GM23338 (cell line): Measurements from ENCODE around the gene AGBL5. TPM values are rescaled to one million over a fixed set of nuclear protein-coding genes. Genes with fewer than 3 reads are reported as not detected.

Experiments used
- ATAC-seq: fragments of 200-7000 bp; cut with Tn5 transposase; 3 replicates; pipeline ENCODE4 v1.9.1; 2020
- DNase-seq: peaks from one replicate; pipeline ENCODE4 v3.0.0-alpha.2; 2015; ENCODE audit warnings: low spot score
- H2AFZ ChIP-seq: fragments of 200-600 bp; sonication (generic); 2 replicates; pipeline ENCODE4 v1.8.0; 2016; ENCODE audit warnings: antibody characterized with exemption, mild to moderate bottlenecking, moderate library complexity
- H3F3A ChIP-seq: fragments of 200-600 bp; sonication (generic); replicated peaks from 2 replicates; pipeline ENCODE4 v1.8.0; 2017; ENCODE audit warnings: antibody characterized with exemption, mixed run types, low read depth
- H3K27ac ChIP-seq: fragments of 200-600 bp; sonication (generic); 2 replicates; pipeline ENCODE4 v1.6.1; 2016; ENCODE audit warnings: low read depth
- H3K27me3 ChIP-seq: fragments of 200-600 bp; sonication (generic); 2 replicates; pipeline ENCODE4 v1.8.0; 2016; ENCODE audit warnings: mild to moderate bottlenecking, mixed run types, moderate library complexity; ENCODE audit not compliant: insufficient read depth
- H3K36me3 ChIP-seq: fragments of 200-600 bp; sonication (generic); 2 replicates; pipeline ENCODE4 v1.8.0; 2016; ENCODE audit warnings: mild to moderate bottlenecking; ENCODE audit not compliant: insufficient read depth
- H3K4me1 ChIP-seq: fragments of 200-600 bp; sonication (generic); 2 replicates; pipeline ENCODE4 v1.8.0; 2016; ENCODE audit warnings: mild to moderate bottlenecking, moderate library complexity; ENCODE audit not compliant: insufficient read depth
- H3K4me2 ChIP-seq: fragments of 200-600 bp; sonication (generic); 2 replicates; pipeline ENCODE4 v1.7.1; 2017; ENCODE audit warnings: mixed run types
- H3K4me3 ChIP-seq: fragments of 200-600 bp; sonication (generic); 2 replicates; pipeline ENCODE4 v1.6.1; 2016; ENCODE audit warnings: mixed run types
- H3K79me2 ChIP-seq: fragments of 200-600 bp; sonication (generic); replicated peaks from 2 replicates; pipeline ENCODE4 v1.8.0; 2017; ENCODE audit warnings: mild to moderate bottlenecking; ENCODE audit not compliant: insufficient read depth
- H3K9me2 ChIP-seq: fragments of 200-600 bp; sonication (generic); 2 replicates; pipeline ENCODE4 v1.8.0; 2017; ENCODE audit not compliant: insufficient read depth
- H4K20me1 ChIP-seq: fragments of 200-600 bp; sonication (generic); replicated peaks from 2 replicates; pipeline ENCODE4 v1.8.0; 2017; ENCODE audit warnings: mild to moderate bottlenecking; ENCODE audit not compliant: insufficient read depth
- H3K27ac Mint-ChIP-seq: 2 replicates; pipeline ENCODE4 v1.8.0; 2020; ENCODE audit warnings: inconsistent platforms, mild to moderate bottlenecking, moderate library complexity, mixed read lengths
- H3K27me3 Mint-ChIP-seq: 3 replicates; pipeline ENCODE4 v1.8.0; 2022; ENCODE audit warnings: low read depth, mild to moderate bottlenecking, moderate library complexity, mixed read lengths, inconsistent platforms; ENCODE audit not compliant: insufficient read depth, poor library complexity
- H3K36me3 Mint-ChIP-seq: 3 replicates; pipeline ENCODE4 v1.8.0; 2021; ENCODE audit warnings: low read depth, mild to moderate bottlenecking, inconsistent platforms, moderate library complexity, mixed read lengths
- H3K4me1 Mint-ChIP-seq: 3 replicates; pipeline ENCODE4 v1.8.0; 2020; ENCODE audit warnings: mild to moderate bottlenecking, inconsistent platforms, mixed read lengths
- H3K4me3 Mint-ChIP-seq: 3 replicates; pipeline ENCODE4 v1.8.0; 2021; ENCODE audit warnings: moderate library complexity, mild to moderate bottlenecking, inconsistent platforms, mixed read lengths
- H3K9me3 Mint-ChIP-seq: 3 replicates; pipeline ENCODE4 v1.8.0; 2020; ENCODE audit warnings: moderate library complexity, mild to moderate bottlenecking, inconsistent platforms, mixed read lengths
- CREB1 ChIP-seq: fragments of 250-450 bp; sonication (Bioruptor Pico); IDR thresholded peaks from 2 replicates; pipeline ENCODE4 v1.5.0; 2020; ENCODE audit warnings: low read depth, mild to moderate bottlenecking, moderate library complexity
- EZH2 ChIP-seq: fragments of 200-600 bp; sonication (generic); IDR thresholded peaks from one replicate; pipeline ENCODE4 v1.8.0; 2017; ENCODE audit warnings: antibody characterized with exemption, mild to moderate bottlenecking, low read depth; ENCODE audit not compliant: unreplicated experiment
- EZH2phosphoT487 ChIP-seq: fragments of 200-600 bp; sonication (generic); IDR thresholded peaks from one replicate; pipeline ENCODE4 v1.8.1; 2018; ENCODE audit warnings: antibody characterized with exemption; ENCODE audit not compliant: unreplicated experiment
- JUNB ChIP-seq: IDR thresholded peaks from one replicate; pipeline ENCODE4 v1.6.1; 2016; ENCODE audit warnings: antibody characterized with exemption; ENCODE audit not compliant: unreplicated experiment
- NANOG ChIP-seq: IDR thresholded peaks from 2 replicates; pipeline ENCODE4 v1.6.1; 2016; ENCODE audit warnings: antibody characterized with exemption, borderline replicate concordance
- POLR2AphosphoS5 ChIP-seq: IDR thresholded peaks from 2 replicates; pipeline ENCODE4 v1.6.1; 2016; ENCODE audit warnings: antibody characterized with exemption, low read depth
- STAT1 ChIP-seq: IDR thresholded peaks from one replicate; pipeline ENCODE4 v1.6.1; 2016; ENCODE audit warnings: antibody characterized with exemption; ENCODE audit not compliant: unreplicated experiment
- ZNF114 ChIP-seq: fragments of 250-450 bp; sonication (Bioruptor Pico); IDR thresholded peaks from 2 replicates; pipeline ENCODE4 v1.5.0; 2020; ENCODE audit warnings: mild to moderate bottlenecking, moderate library complexity
- ZNF331 ChIP-seq: fragments of 250-450 bp; sonication (Bioruptor Pico); IDR thresholded peaks from 2 replicates; pipeline ENCODE4 v1.5.0; 2020; ENCODE audit warnings: low read depth, mild to moderate bottlenecking, moderate library complexity
- polyA plus RNA-seq: library from polyadenylated mRNA; unstranded; fragments of >200 nt; fragmentation: Nextera tagmentation; extraction: Ambion mirVana; gene quantifications from 2 replicates; pipeline ENCODE4 v1.2.1, GENCODE V29; 2016
- total RNA-seq: library from RNA; depleted of rRNA; stranded (reverse); fragments of >200 nt; shearing (Covaris generic); gene quantifications from 2 replicates; pipeline ENCODE4 v1.2.3, GENCODE V29; 2014
- TF ChIP-seq, protein P1 (sequence below): IDR thresholded peaks from 2 replicates; pipeline ENCODE4 v1.6.1; 2016; ENCODE audit warnings: antibody characterized with exemption
- TF ChIP-seq, protein P2 (sequence below): fragments of 250-450 bp; sonication (Bioruptor Pico); IDR thresholded peaks from 2 replicates; pipeline ENCODE4 v1.5.0; 2020; ENCODE audit warnings: mild to moderate bottlenecking, moderate library complexity
- TF ChIP-seq, protein P3 (sequence below): IDR thresholded peaks from one replicate; pipeline ENCODE4 v1.6.1; 2018; ENCODE audit warnings: antibody characterized with exemption; ENCODE audit not compliant: unreplicated experiment
- TF ChIP-seq, protein P4 (sequence below), 2 experiments: fragments of 200-600 bp in 1 of 2; sonication (generic) in 1 of 2; conservative IDR thresholded peaks; 2 replicates each; pipeline versions ENCODE4 v1.5.1 to v1.6.1; 2016 to 2017; ENCODE audit warnings: antibody characterized with exemption in 2 of 2, low read depth in 2 of 2, mild to moderate bottlenecking in 2 of 2, moderate library complexity in 1 of 2

AGBL5 gene
- total and polyA plus RNA-seq, 2 experiments from 2014 or later, result 17.9 to 31.3 TPM

DNA sequence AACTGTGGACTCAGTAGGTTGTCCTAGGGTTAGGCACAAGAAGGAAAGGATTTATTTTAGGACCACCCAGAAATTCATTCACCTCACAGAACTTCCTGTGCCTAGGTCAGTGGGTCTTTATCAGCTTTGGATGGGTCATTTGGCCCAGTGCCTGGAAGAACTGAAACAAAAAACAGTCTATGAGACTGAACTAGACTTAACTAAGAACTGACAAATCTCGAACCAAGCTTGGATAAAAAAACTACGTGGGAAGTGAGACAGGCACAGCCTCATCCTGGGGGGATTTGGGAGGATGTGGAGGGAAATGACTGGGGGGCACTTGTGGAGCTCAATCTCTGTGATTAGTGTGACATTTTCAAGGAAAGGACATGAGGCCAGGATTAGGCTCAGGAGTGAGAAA lies 22.3 kb downstream of the AGBL5 start:
- Histone ChIP-seq H2AFZ (no peak overlapping the region; the same call in 1 of the 2 replicates), H3K4me2 (no peak overlapping the region), H3K27me3 (no peaks in the 10 kb centered on the region), H3K36me3 (no peaks in the 10 kb centered on the region; the same call in 1 of the 2 replicates), H3K79me2 (peaks cover 19% of the 10 kb centered on the region), H3F3A (peaks cover 7% of the 10 kb centered on the region; the same call in 1 of the 2 replicates), H3K27ac (no peak overlapping the region), H4K20me1 (peaks cover 7% of the 10 kb centered on the region), H3K9me2 (no peaks in the 10 kb centered on the region), H3K4me3 (no peak overlapping the region), H3K4me1 (peaks cover 19% of the 10 kb centered on the region)
- Mint-ChIP-seq H3K27me3 (peaks cover 21% of the 10 kb centered on the region), H3K4me3 (no peak overlapping the region; the same call in 2 of the 3 replicates), H3K27ac (no peak overlapping the region), H3K4me1 (peaks cover 23% of the 10 kb centered on the region), H3K9me3 (no peaks in the 10 kb centered on the region; the same call in 2 of the 3 replicates), H3K36me3 (peaks cover 19% of the 10 kb centered on the region)
- no peak for TF ChIP-seq STAT1
- TF ChIP-seq EZH2, result no peak
- no peak for TF ChIP-seq EZH2phosphoT487
- TF ChIP-seq ZNF114 (CRISPR knock-in tag), result no peak
- TF ChIP-seq ZNF331, result no peak
- TF ChIP-seq, protein P1, sequence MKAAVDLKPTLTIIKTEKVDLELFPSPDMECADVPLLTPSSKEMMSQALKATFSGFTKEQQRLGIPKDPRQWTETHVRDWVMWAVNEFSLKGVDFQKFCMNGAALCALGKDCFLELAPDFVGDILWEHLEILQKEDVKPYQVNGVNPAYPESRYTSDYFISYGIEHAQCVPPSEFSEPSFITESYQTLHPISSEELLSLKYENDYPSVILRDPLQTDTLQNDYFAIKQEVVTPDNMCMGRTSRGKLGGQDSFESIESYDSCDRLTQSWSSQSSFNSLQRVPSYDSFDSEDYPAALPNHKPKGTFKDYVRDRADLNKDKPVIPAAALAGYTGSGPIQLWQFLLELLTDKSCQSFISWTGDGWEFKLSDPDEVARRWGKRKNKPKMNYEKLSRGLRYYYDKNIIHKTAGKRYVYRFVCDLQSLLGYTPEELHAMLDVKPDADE, result no peak
- TF ChIP-seq, protein P2, sequence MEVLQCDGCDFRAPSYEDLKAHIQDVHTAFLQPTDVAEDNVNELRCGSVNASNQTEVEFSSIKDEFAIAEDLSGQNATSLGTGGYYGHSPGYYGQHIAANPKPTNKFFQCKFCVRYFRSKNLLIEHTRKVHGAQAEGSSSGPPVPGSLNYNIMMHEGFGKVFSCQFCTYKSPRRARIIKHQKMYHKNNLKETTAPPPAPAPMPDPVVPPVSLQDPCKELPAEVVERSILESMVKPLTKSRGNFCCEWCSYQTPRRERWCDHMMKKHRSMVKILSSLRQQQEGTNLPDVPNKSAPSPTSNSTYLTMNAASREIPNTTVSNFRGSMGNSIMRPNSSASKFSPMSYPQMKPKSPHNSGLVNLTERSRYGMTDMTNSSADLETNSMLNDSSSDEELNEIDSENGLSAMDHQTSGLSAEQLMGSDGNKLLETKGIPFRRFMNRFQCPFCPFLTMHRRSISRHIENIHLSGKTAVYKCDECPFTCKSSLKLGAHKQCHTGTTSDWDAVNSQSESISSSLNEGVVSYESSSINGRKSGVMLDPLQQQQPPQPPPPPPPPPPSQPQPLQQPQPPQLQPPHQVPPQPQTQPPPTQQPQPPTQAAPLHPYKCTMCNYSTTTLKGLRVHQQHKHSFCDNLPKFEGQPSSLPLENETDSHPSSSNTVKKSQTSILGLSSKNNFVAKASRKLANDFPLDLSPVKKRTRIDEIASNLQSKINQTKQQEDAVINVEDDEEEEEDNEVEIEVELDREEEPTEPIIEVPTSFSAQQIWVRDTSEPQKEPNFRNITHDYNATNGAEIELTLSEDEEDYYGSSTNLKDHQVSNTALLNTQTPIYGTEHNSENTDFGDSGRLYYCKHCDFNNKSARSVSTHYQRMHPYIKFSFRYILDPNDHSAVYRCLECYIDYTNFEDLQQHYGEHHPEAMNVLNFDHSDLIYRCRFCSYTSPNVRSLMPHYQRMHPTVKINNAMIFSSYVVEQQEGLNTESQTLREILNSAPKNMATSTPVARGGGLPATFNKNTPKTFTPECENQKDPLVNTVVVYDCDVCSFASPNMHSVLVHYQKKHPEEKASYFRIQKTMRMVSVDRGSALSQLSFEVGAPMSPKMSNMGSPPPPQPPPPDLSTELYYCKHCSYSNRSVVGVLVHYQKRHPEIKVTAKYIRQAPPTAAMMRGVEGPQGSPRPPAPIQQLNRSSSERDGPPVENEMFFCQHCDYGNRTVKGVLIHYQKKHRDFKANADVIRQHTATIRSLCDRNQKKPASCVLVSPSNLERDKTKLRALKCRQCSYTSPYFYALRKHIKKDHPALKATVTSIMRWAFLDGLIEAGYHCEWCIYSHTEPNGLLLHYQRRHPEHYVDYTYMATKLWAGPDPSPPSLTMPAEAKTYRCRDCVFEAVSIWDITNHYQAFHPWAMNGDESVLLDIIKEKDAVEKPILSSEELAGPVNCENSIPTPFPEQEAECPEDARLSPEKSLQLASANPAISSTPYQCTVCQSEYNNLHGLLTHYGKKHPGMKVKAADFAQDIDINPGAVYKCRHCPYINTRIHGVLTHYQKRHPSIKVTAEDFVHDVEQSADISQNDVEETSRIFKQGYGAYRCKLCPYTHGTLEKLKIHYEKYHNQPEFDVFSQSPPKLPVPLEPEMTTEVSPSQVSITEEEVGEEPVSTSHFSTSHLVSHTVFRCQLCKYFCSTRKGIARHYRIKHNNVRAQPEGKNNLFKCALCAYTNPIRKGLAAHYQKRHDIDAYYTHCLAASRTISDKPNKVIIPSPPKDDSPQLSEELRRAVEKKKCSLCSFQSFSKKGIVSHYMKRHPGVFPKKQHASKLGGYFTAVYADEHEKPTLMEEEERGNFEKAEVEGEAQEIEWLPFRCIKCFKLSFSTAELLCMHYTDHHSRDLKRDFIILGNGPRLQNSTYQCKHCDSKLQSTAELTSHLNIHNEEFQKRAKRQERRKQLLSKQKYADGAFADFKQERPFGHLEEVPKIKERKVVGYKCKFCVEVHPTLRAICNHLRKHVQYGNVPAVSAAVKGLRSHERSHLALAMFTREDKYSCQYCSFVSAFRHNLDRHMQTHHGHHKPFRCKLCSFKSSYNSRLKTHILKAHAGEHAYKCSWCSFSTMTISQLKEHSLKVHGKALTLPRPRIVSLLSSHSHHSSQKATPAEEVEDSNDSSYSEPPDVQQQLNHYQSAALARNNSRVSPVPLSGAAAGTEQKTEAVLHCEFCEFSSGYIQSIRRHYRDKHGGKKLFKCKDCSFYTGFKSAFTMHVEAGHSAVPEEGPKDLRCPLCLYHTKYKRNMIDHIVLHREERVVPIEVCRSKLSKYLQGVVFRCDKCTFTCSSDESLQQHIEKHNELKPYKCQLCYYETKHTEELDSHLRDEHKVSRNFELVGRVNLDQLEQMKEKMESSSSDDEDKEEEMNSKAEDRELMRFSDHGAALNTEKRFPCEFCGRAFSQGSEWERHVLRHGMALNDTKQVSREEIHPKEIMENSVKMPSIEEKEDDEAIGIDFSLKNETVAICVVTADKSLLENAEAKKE (CRISPR knock-in tag), result no peak
- TF ChIP-seq, protein P3, sequence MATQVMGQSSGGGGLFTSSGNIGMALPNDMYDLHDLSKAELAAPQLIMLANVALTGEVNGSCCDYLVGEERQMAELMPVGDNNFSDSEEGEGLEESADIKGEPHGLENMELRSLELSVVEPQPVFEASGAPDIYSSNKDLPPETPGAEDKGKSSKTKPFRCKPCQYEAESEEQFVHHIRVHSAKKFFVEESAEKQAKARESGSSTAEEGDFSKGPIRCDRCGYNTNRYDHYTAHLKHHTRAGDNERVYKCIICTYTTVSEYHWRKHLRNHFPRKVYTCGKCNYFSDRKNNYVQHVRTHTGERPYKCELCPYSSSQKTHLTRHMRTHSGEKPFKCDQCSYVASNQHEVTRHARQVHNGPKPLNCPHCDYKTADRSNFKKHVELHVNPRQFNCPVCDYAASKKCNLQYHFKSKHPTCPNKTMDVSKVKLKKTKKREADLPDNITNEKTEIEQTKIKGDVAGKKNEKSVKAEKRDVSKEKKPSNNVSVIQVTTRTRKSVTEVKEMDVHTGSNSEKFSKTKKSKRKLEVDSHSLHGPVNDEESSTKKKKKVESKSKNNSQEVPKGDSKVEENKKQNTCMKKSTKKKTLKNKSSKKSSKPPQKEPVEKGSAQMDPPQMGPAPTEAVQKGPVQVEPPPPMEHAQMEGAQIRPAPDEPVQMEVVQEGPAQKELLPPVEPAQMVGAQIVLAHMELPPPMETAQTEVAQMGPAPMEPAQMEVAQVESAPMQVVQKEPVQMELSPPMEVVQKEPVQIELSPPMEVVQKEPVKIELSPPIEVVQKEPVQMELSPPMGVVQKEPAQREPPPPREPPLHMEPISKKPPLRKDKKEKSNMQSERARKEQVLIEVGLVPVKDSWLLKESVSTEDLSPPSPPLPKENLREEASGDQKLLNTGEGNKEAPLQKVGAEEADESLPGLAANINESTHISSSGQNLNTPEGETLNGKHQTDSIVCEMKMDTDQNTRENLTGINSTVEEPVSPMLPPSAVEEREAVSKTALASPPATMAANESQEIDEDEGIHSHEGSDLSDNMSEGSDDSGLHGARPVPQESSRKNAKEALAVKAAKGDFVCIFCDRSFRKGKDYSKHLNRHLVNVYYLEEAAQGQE, result no peak
- no peak for TF ChIP-seq POLR2AphosphoS5
- TF ChIP-seq, protein P4, sequence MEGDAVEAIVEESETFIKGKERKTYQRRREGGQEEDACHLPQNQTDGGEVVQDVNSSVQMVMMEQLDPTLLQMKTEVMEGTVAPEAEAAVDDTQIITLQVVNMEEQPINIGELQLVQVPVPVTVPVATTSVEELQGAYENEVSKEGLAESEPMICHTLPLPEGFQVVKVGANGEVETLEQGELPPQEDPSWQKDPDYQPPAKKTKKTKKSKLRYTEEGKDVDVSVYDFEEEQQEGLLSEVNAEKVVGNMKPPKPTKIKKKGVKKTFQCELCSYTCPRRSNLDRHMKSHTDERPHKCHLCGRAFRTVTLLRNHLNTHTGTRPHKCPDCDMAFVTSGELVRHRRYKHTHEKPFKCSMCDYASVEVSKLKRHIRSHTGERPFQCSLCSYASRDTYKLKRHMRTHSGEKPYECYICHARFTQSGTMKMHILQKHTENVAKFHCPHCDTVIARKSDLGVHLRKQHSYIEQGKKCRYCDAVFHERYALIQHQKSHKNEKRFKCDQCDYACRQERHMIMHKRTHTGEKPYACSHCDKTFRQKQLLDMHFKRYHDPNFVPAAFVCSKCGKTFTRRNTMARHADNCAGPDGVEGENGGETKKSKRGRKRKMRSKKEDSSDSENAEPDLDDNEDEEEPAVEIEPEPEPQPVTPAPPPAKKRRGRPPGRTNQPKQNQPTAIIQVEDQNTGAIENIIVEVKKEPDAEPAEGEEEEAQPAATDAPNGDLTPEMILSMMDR (conservative IDR thresholded peaks at IDR 0.05; ENCODE audit: low read depth in 2 of 2), result no peak
- TF ChIP-seq CREB1 (CRISPR knock-in tag), result no peak
- no peak for TF ChIP-seq NANOG
- TF ChIP-seq JUNB, result no peak
- DNase-seq (no peak), ATAC-seq (no peak)
